Measurements from ENCODE around the gene SLC4A11. TPM values are rescaled to one million over a fixed set of nuclear protein-coding genes. Genes with fewer than 3 reads are reported as not detected.

The SLC4A11 gene
- total RNA-seq, 4 donors from 2014 or later = 0.20 to 1.4 (median 0.69) TPM

GRCh38 chr20:3223651-3223993 is 15.4 kb downstream of the SLC4A11 start:
- in situ Hi-C loops (cut with MboI; ENCODE audit: low pct_ligation_motif_present in 1 of 4, low pct_unique_long_range_greater_than_20kb in 1 of 4, low sequenced_read_pairs in 3 of 4) = no loop called here
- H3K27ac ChIP-seq = no peak overlapping the region
- no peaks in the 10 kb centered on the region for H3K9me3 ChIP-seq

DNA sequence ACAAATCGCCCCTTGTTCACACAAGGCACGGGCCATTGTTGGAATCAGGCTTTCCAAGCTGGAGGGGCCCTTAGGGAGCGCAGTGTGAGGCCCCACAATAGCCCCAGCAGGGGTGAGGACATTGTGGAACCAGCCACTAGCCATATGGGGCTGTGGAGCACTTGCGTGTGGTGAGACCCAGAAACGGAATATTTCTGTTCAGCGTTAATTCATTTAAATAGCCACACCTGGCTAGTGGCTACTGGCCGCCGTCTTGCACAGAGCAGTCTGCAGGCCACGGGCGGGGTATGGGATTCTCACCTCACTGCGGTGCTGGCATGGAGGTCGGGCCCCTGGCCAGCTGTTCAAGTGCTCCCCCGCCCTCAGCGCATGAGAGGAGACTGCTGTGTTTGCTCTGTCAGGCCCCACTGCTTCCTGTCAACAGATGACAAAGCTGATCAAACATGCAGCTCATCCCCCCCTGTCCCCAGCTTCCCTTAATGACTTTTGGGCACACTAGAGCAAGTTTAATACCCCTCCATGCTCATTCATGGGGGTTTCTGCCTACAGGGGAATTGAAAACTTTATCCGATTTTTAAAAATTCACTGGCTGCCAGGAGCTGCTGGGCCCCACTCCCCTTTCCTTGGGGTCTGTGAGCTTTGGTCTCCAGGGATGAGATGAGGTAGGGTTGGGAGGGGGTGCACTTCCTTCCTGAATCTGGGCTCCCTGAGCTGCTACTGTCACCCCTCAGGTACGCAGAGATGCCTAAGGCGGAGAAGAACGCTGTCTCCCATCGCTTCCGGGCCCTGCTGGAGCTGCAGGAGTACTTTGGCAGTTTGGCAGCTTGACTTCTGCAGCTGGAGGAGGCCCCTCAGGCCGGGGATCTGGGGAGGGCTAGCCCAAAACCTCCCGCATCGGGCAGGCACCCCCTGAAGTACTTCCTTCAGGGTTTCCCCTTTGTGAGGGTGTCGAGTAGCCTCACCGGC is 16.1 kb downstream of the SLC4A11 start:
- Histone ChIP-seq H3K36me3 (no peaks in the 10 kb centered on the region), H3K4me3 (no peak overlapping the region), H3K9me3 (no peaks in the 10 kb centered on the region), H3K4me1 (peaks cover 0 to 13% (median 7%) of the 10 kb centered on the region in 4 donors), H3K27ac (no peak overlapping the region), H3K27me3 (no peaks in the 10 kb centered on the region)
- in situ Hi-C loops (cut with MboI; ENCODE audit: low pct_ligation_motif_present in 1 of 4, low pct_unique_long_range_greater_than_20kb in 1 of 4, low sequenced_read_pairs in 3 of 4) (no loop called here), intact Hi-C loops (cut with DNase I; ENCODE audit: low total_unique reads) (no loop called here)
- no peak for TF ChIP-seq EP300 (IDR thresholded peaks at IDR 0.05; ENCODE audit: low read depth)
- TF ChIP-seq POLR2A (IDR thresholded peaks at IDR 0.05) = no peak
- no peak for TF ChIP-seq POLR2AphosphoS5 (IDR thresholded peaks at IDR 0.05)
- no peak for TF ChIP-seq CTCF (IDR thresholded peaks at IDR 0.05)
- WGBS, 2 donors (ENCODE audit: low coverage in 1 of 2) = 65% methylated on average over 25 of the region's 25 CpGs; no CpG with 5 or more reads in 1 of the 2 donors
- no peak for DNase-seq

More at GRCh38 chr20:3223651-3223993, 15.4 kb downstream of the SLC4A11 start:
- no peaks in the 10 kb centered on the region for H3K36me3 ChIP-seq
- 71 to 90% methylated on average over 2 to 6 of the region's 6 CpGs for WGBS, 2 donors (ENCODE audit: low coverage in 1 of 2)
- no peak overlapping the region for H3K4me3 ChIP-seq
- DNase-seq = no peak
- H3K4me1 ChIP-seq = peaks cover 0 to 7% (median 1%) of the 10 kb centered on the region in 4 donors
- H3K27me3 ChIP-seq = no peaks in the 10 kb centered on the region
- intact Hi-C loops (cut with DNase I; ENCODE audit: low total_unique reads) = no loop called here
- TF ChIP-seq EP300 (IDR thresholded peaks at IDR 0.05; ENCODE audit: low read depth) (no peak), CTCF (IDR thresholded peaks at IDR 0.05) (no peak), POLR2A (IDR thresholded peaks at IDR 0.05) (no peak), POLR2AphosphoS5 (IDR thresholded peaks at IDR 0.05) (no peak)

DNA sequence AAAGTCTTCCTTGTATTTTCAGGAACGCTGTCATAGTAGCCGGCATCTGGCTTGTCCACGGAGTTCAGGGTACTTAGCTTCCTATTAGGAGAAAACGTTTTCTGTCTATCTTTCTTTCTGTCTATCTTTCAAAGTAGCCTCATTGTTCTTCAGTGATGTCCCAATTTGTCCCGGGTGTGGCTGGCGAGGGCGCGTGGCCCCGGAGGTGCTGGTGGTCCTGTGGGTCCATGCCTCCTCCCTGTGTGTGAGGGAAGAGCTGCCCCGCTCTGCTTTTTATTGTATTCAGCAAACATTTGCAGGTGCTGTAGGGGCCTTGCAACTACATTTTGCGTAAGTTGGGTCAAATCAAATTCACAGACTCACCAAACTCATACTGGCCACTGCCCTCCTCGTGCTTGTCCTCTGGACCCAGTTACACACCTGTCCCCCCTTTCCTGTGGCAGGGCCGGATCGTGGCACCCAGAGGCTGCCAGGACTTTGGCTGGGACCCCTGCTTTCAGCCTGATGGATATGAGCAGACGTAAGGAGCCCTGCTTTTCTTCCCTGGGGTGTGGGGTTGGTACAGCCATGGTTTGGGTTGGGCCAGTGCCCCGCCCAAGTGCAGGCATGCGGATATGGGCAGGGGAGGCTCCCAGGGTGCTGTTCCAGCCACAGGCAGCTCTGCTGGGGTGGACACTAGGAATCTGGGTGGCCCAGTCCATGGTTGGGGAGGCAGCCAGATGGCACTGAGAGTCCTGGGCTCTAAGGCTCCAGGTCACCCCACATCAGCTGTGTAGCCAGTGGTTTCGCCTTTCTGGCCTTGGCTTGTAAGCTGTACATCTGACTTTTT is 17.4 kb downstream of the SLC4A11 start:
- H3K4me1 ChIP-seq = peaks cover 0 to 13% (median 7%) of the 10 kb centered on the region in 4 donors
- H3K4me3 ChIP-seq = no peak overlapping the region
- DNase-seq = peak; percentile 62
- H3K9me3 ChIP-seq = no peaks in the 10 kb centered on the region
- in situ Hi-C loops (cut with MboI; ENCODE audit: low pct_ligation_motif_present in 1 of 4, low pct_unique_long_range_greater_than_20kb in 1 of 4, low sequenced_read_pairs in 3 of 4) (no loop called here), intact Hi-C loops (cut with DNase I; ENCODE audit: low total_unique reads) (no loop called here)
- WGBS, 2 donors (ENCODE audit: low coverage in 1 of 2) = 87 to 91% methylated on average over 4 to 18 of the region's 18 CpGs
- no peak overlapping the region for H3K27ac ChIP-seq
- no peaks in the 10 kb centered on the region for H3K27me3 ChIP-seq
- TF ChIP-seq POLR2AphosphoS5 (IDR thresholded peaks at IDR 0.05) = no peak
- no peak for TF ChIP-seq POLR2A (IDR thresholded peaks at IDR 0.05)
- no peak for TF ChIP-seq EP300 (IDR thresholded peaks at IDR 0.05; ENCODE audit: low read depth)
- no peak for TF ChIP-seq CTCF (IDR thresholded peaks at IDR 0.05)
- peaks cover 0 to 5% (median 0%) of the 10 kb centered on the region in 4 donors for H3K36me3 ChIP-seq
